Measurements from ENCODE around the gene PAQR7. TPM values are rescaled to one million over a fixed set of nuclear protein-coding genes. Genes with fewer than 3 reads are reported as not detected.
A peak's percentile ranks its signal among the peaks of the same experiment; 100 is the strongest.

Gene PAQR7
- total RNA-seq, 1 donor from 2014 or later = 11.9 TPM

DNA sequence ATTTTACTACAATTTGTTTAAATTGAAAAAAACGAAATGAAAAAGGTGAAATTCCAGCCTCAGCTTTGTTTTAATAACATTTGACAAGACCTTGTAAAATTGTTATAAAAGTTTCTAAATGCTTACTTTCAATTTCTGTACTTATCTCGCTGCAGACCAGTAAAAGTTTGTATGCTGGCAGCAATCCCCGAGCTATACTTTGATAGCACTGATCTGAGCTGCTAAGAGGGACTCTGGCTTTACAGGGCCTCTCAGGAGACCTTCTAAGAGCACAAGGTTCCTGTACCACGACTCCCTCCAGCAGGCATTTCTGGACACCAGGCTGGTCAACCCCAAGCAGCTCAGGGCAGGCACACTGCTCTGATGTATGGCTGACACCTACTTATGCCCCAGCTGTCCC is 17.6 kb upstream of the PAQR7 start:
- no peak overlapping the region for H3K4me3 ChIP-seq (ENCODE audit: low read depth, low read length)
- peaks cover 1% of the 10 kb centered on the region for H3K36me3 ChIP-seq (ENCODE audit: control insufficient read depth, insufficient read depth, low read length)
- no peaks in the 10 kb centered on the region for H3K27me3 ChIP-seq (ENCODE audit: control insufficient read depth, insufficient read depth, low read length)
- no peak for DNase-seq (ENCODE audit: low read depth)
- TF ChIP-seq, protein P1, sequence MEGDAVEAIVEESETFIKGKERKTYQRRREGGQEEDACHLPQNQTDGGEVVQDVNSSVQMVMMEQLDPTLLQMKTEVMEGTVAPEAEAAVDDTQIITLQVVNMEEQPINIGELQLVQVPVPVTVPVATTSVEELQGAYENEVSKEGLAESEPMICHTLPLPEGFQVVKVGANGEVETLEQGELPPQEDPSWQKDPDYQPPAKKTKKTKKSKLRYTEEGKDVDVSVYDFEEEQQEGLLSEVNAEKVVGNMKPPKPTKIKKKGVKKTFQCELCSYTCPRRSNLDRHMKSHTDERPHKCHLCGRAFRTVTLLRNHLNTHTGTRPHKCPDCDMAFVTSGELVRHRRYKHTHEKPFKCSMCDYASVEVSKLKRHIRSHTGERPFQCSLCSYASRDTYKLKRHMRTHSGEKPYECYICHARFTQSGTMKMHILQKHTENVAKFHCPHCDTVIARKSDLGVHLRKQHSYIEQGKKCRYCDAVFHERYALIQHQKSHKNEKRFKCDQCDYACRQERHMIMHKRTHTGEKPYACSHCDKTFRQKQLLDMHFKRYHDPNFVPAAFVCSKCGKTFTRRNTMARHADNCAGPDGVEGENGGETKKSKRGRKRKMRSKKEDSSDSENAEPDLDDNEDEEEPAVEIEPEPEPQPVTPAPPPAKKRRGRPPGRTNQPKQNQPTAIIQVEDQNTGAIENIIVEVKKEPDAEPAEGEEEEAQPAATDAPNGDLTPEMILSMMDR (IDR thresholded peaks at IDR 0.05; ENCODE audit: insufficient read depth, low read length, poor library complexity, severe bottlenecking) = no peak

DNA sequence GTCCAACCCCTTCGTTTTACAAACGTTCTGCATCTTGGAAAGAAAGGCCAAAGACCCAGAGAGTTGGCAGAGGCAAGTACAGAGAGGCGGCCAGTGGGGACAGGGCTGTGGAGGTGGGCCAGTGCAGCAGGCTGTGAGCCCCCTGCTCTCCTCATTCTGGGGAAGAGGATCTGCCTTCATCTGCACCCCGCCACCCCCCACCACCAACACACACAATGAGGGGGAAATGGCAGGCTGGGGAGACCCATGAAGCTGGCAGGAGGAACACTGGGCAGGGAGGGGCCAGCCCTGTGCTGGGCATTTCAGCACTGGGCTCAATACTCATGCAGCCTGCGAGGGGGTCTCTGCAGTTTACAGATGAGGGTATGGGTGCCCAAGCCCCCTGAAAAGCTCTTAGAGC is 16.1 kb upstream of the PAQR7 start:
- TF ChIP-seq, protein P1 (IDR thresholded peaks at IDR 0.05; ENCODE audit: insufficient read depth, low read length, poor library complexity, severe bottlenecking) = no peak

DNA sequence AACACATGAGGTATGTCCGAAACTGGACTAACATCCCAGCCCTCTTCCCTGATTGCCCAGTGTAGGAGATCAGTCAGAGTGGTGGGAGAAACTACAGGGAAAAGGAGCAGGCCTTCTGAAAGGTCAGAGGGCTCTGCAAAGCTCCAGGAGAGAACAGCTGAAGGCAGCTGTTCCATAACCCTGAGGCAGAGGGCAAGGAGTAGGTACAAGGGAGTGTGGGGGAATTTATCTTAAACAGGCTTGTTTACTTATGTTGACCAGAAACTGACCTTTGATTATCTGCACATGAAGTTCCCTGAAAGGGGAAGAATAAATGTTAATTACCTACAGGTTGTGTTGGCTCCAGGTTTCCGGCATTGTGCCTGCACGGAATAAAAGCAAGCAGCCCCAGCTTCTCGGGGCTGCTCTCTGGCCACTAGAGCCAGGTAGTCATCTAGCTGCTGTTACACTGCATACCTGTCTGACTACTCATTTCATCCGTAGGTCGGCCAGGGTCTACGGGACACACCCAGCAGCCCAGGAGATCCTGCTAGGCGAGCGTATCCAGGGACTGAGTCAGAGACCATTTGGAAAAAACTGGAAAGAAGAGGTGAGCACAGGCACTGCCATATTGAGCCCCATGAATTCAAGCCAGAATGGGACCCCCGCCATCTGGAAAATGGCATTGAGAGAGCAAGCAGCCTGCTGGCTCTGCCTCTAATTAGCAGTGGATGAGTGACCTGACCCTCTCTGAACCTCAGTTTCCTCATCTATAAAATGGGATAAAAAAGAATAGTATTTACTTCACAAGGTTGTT is 14.9 kb upstream of the PAQR7 start:
- TF ChIP-seq, protein P1 (IDR thresholded peaks at IDR 0.05; ENCODE audit: insufficient read depth, low read length, poor library complexity, severe bottlenecking) = no peak
- Histone ChIP-seq H3K36me3 (ENCODE audit: control insufficient read depth, insufficient read depth, low read length) (peaks cover 1% of the 10 kb centered on the region), H3K27me3 (ENCODE audit: control insufficient read depth, insufficient read depth, low read length) (no peaks in the 10 kb centered on the region), H3K4me3 (ENCODE audit: low read depth, low read length) (no peak overlapping the region)
- DNase-seq (ENCODE audit: low read depth) = peak; percentile 77

More for the DNA sequence above, 16.1 kb upstream of the PAQR7 start:
- no peaks in the 10 kb centered on the region for H3K27me3 ChIP-seq (ENCODE audit: control insufficient read depth, insufficient read depth, low read length)
- peaks cover 1% of the 10 kb centered on the region for H3K36me3 ChIP-seq (ENCODE audit: control insufficient read depth, insufficient read depth, low read length)
- H3K4me3 ChIP-seq (ENCODE audit: low read depth, low read length) = no peak overlapping the region
- DNase-seq (ENCODE audit: low read depth) = no peak

DNA sequence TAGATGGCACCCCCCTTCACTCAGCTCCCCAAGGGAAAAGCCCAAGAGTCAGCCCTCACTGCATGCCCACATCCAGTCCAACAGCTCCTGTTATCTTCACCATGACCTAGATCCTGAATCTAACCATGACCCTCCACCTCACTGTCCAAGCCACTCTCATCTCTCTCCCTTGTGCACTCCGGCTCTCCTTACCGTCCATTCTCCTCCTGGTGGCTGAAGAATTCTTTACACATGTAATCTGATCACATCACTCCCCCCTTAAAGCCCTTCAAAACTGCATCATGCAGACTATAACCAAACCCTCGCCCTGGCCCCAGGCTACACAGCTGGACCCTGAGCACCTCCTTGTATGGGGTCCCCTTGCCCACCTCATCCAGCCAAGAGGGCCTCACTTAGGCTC is 14.0 kb upstream of the PAQR7 start:
- Histone ChIP-seq H3K36me3 (ENCODE audit: control insufficient read depth, insufficient read depth, low read length) (peaks cover 1% of the 10 kb centered on the region), H3K27me3 (ENCODE audit: control insufficient read depth, insufficient read depth, low read length) (no peaks in the 10 kb centered on the region), H3K4me3 (ENCODE audit: low read depth, low read length) (no peak overlapping the region)
- TF ChIP-seq, protein P1 (IDR thresholded peaks at IDR 0.05; ENCODE audit: insufficient read depth, low read length, poor library complexity, severe bottlenecking) = peak; percentile 18
- no peak for DNase-seq (ENCODE audit: low read depth)

- DNase-seq (ENCODE audit: low read depth) = no peak
- H3K36me3 ChIP-seq (ENCODE audit: control insufficient read depth, insufficient read depth, low read length) = no peaks in the 10 kb centered on the region
- TF ChIP-seq, protein P1 (IDR thresholded peaks at IDR 0.05; ENCODE audit: insufficient read depth, low read length, poor library complexity, severe bottlenecking) = no peak
Measured at GRCh38 chr1:25888426-25888987, 13.0 kb upstream of the PAQR7 start.

More at GRCh38 chr1:25888426-25888987, 13.0 kb upstream of the PAQR7 start:
- Histone ChIP-seq H3K27me3 (ENCODE audit: control insufficient read depth, insufficient read depth, low read length) (no peaks in the 10 kb centered on the region), H3K4me3 (ENCODE audit: low read depth, low read length) (no peak overlapping the region)
